Activated CD4-positive, alpha-beta T cell treated with anti-CD3 and anti-CD28 coated beads, Interleukin-2, amount 50 U/mL, for 16 hours (primary cell): ENCODE results near the gene CDCA5.
"Not testable (repeated sequence)": the region's sequence is repeated elsewhere in the genome, so short reads cannot be mapped to it uniquely, and the experiment has no call there.

Experiments used
- DNase-seq: peaks from one replicate; pipeline ENCODE4 v3.0.0-alpha.2; 2020

The CDCA5 gene

DNA sequence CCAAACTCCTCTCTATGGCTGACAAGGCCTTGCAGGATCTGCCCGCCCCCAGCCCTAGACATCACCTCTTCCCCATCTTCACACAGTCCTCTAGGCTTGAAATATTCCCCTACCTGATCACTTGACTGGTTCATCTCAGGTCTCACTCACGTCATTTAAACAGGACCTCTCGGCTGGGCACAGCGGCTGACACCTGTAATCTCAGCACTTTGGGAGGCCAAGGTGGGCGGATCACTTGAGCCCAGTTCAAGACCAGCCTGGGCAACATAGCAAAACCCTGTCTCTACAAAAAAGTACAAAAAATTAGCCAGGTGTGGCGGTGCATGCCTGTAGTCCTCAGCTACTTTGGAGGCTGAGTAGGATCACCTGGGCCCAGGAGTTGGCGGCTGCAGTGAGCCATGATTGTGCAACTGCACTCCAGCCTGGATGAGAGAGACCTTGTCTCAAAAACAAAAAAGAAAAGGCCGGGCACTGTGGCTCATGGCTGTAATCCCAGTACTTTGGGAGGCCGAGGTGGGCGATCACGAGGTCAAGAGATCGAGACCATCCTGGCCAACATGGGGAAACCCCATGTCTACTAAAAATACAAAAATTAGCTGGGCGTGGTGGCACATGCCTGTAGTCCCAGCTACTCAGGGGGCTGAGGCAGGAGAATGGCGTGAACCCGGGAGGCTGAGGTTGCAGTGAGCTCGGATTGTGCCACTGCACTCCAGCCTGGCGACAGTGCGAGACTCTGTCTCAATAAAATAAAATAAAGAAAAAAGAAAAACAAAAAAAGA, 35.2 kb upstream of the CDCA5 start:
- not testable (repeated sequence) for DNase-seq

DNA sequence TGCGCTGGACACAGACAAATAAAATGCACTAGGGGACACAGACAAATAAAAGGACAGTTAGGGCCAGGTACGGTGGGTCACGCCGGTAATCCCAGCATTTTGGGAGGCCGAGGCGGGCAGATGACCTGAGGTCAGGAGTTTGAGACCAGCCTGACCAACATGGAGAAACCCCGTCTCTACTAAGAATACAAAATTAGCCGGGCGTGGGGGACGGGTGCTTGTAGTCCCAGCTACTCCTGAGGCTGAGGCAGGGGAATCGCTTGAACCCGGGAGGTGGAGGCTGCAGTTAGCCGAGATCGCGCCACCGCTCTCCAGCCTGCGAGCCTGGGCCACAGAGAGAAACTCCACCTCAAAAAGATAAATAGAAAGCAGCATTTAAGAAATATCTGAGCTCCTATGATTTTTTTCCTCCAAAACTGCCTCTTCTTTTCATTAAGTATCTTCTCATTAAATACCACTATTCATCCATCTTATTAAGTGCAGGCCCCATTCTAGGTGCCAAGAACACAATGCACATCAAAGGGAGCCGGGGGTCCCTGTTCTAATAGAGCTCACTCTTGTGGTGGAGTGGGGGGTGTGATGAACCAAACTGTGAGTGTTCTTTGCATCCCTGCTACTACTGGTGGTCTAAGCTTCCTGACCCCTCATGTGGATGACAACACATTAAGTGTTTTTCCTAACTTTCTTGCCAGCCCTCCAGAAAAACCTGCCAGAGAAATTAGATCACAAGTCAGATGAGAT, 34.4 kb upstream of the CDCA5 start:
- DNase-seq: no peak

DNA sequence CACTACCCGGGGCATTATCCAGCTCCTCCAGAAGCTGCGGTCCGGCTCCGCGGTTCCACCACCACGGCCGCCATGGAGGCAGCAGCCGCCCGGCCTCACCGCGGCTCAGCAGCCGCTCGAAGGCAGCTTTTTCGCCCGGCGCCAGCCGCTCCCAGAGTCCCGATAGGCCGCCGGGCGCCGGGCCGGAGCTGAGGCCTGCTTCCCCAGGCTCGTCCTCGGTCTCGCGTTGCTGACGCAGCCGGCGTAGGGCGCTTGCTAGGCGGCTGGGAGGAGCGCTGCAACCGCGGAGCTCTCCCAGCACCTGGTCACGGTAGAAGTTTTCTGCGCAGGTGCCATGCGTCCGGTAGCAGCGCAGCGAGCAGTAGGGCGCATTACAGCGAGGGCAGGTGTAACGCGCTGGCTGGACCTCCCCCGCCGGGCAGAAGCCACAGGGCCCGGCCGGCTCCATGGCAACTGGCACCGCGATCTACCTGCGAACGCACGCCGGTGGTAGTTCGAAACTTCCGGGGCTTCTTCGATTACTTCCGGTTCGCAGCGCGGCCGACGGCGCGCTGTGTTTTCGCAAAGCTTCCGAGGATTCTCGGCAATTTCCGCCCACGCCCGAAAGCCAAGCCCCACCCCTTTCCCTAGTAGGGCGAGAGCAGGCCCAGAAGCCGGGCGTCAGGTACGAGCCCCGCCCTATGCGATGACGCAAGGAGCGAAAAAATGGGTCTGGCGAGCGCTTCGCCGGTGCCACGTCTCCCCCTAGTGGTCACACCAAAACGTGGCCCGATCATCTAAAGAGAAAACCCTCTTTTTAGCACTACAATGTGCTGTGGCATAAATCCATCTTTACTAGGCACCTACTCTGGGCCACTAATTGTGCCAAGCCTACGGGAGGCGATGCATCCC, 33.6 kb upstream of the CDCA5 start, which contains the start of gene ZNHIT2:
TSS of gene ZNHIT2 (minus strand) at position 496 of the 891 bp plus-strand sequence. CDS start at position 448, 48 bp downstream.
- peak; percentile 100 for DNase-seq

DNA sequence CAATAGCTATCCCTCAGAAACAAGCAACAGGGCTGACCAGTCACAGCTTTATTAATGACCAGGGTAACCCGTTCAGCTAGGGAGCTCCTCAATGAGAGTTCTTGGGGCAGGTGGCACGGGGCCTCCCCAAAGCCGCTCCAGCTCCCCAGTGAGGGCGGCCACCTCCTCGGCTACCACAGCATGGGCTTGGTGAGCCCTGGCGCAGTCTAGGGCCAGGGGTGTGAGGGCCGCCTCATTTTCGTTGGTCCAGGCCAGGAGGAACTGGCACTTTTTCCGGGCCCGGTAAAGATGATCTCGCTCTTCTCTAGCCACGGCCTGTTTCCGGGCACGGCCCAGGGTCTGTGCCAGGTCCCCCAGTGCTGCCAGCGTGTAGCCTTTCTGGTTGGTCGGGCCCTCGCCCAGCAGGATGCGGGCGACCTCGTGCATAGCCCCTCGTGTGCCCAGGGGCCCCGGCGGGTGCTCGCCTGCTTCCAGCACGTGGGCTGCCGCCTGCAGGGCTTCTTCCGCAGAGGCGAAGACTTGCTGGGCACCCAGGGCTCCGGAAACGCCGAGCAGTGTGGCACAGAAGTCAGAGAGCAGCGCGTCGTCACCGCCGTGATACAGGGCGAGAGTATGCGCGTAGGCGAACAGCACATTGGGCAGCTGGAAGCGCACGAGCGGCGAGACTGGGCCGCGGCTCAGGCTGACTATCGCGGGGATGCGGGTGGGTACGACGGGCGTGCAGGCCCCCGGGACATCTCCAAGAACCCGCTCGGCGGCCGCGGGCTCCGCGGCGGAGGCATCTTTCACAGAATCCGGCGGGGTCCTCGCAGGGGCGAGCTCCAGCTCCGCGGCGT, 32.7 kb upstream of the CDCA5 start:
- DNase-seq: peak; percentile 75

DNA sequence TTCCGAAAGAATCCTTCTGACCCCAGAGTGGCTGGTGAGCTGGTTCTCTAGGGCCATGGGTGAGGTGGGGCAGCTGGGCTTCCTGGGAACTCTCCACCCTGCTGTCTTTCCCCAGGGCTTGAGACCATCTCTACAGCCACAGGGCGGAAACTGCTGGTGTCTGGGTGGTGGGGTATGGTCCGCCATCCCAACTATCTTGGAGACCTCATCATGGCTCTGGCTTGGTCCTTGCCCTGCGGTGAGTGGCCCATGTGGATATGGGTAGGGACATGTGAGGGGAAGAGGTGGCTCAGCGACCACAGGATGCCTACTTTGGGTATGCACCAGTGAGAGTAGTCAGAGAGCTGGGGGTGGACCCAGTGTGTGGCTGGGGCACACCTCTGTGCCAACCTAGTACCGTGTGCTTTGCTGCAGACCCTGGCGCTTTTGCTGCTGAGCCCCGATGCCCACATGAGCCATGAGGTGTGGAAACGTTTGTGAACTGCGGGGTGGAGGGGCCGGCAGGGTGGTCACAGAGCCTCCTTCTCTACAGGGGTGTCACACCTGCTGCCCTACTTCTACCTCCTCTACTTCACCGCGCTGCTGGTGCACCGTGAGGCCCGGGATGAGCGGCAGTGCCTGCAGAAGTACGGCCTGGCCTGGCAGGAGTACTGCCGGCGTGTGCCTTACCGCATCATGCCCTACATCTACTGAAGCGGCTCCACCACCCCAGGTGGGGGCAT, 31.7 kb upstream of the CDCA5 start:
- DNase-seq: no peak

DNA sequence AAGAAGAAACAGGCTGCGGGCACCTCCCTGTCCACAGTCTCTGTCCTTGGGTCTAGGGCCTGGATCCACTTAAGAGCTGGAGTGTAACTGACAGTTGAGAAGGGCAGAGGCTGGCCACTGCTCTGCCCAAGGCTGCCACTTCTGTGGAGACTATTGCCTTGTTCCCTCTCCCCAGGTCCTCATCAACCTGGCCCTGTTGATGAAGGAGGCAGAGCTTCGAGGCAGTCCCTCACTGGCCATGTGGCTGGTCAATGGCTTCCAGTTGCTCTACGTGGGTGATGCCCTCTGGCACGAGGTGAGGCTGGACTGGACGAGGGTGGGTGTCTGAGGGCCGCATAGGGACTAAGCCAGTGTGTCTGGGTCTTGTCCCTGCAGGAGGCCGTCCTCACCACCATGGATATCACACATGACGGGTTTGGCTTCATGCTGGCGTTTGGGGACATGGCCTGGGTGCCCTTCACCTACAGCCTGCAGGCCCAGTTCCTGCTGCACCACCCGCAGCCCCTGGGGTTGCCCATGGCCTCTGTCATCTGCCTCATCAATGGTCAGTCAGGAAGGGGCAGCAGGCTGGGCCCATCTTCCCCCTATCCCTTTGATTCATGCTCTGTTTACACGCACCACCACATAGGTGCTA, 30.8 kb upstream of the CDCA5 start:
- DNase-seq: no peak

DNA sequence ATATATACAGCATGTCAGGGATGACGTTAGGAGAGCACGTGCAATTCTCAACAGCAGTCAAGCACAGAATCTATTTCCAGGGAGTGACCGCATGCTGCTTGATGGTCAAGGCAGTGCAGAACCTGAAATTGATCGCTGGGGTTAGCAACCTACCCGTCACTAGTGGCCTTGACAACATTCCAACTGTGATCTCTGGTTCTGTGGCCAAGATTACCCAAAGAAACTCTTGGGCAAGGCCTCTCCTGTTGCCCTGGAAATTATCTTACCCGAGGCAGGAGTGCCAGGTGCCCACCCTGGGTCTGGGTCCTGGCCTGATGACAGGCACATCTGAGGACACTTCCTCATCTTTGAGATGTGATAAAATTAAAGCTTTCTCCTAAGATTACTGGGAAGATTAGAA, 30.0 kb upstream of the CDCA5 start:
- DNase-seq: no peak

DNA sequence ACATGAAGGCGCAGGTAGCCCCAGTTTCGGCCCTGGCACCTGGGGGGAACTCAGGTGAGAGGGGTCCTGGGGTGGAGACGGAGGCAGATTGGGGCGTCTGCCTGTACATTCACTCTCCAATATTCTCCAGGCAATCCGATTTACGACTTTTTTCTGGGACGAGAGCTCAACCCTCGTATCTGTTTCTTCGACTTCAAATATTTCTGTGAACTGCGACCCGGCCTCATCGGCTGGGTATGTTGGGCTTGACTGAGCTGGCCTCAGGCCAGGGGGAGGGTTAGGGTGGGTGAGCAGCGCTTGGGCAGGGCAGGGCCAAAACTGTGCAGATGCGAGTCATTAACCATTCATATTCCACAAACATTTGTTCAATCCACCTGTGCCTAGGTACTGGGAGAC, 29.5 kb upstream of the CDCA5 start:
- no peak for DNase-seq

DNA sequence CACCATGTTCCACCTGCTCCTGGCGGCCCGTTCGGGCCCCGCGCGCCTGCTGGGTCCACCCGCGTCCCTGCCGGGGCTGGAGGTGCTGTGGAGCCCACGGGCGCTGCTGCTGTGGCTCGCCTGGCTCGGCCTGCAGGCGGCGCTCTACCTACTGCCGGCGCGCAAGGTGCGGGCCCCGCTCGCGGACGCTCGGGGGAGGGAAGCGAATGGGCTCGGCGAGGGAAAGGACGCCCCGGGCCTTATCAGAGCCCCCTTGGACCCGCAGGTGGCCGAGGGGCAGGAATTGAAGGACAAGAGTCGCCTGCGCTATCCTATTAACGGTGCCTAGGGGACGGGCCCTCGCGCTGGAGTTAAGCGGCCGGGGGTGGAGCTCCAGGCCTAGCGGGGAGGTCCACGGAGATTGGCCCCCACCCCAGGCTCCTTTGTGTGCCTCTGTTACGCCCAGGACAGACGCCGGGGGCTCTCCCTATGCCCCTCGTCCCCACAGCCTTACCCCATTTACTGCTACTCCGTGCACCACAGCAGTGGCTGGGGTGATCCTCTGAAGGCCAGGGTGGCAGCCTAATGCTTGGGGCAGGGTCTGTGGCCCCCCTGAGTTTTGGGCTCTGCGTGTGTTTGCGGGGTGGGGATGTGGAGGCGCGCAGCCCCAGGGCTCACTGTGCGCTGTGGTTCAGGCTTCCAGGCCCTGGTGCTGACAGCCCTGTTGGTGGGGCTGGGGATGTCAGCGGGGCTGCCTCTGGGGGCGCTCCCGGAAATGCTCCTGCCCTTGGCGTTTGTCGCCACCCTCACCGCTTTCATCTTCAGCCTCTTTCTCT, 28.9 kb upstream of the CDCA5 start:
- peak; percentile 80 for DNase-seq

DNA sequence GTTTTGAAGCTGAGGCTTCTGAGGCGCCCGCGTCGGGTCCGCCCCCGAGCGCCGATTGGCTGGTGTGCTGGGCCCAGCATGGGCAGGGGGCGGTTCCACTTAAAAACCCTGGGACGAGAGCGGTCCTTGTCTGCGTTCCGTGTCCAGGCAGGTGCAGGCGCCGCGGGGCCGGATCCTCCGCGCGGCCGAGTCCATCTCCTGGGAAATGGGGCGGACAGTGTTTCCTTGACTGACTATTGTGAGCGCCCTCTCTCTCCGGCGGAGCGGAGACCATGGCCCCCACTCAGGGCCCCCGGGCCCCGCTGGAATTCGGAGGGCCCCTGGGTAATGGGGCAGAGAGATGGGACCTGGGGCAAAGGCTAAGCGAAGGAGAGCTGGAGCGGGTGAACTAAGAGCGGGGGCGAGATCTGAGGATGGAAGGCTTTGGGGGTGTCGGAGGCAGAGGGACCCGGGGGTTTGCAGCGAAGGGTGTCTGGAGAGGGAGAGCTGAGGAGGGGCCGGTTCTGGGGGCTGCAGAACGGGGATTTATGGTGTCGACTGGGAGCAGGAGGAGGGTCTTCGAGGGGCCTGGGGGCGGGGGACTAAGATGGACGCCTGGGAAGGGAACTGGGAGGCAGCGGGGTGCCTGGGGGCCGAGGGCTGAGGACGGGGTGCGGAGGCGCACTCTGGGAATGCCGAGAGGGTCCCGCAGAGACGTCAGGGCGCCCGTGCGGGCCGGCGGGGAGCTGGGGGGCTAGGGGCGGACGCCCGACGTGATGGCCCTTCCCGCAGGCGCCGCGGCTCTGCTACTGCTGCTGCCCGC, 28.1 kb upstream of the CDCA5 start, which contains the start of gene TM7SF2:
TSS of gene TM7SF2 (plus strand) at position 129 of the 802 bp plus-strand sequence. CDS start at position 273, 144 bp downstream.
- DNase-seq: peak; percentile 96

DNA sequence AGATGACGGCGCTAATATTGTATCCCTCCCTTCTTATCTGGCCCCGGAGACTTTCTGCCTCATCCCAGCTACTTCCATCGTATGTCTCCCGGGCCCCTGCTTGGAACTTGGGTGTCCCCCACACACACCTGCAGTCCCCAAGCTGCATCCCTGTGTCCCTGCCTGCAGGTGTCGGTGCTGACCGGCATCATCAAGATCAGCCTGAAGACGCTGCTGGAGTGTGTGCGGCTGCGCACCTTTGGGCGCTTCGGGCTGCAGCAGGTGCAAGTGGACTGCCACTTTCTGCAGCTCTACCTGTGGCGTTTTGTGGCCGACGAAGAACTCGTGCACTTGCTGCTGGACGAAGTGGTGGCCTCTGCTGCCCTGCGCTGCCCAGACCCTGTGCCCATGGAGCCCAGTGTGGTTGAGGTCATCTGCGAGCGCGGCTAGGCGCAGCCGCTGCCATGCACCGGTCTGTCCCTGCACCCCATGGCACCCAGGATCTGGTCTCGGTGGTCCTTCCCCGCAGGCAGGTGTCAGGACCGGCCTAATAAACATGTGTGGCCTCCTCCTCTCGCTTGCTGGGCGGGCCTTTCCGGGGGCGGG, 27.4 kb upstream of the CDCA5 start:
- no peak for DNase-seq

DNA sequence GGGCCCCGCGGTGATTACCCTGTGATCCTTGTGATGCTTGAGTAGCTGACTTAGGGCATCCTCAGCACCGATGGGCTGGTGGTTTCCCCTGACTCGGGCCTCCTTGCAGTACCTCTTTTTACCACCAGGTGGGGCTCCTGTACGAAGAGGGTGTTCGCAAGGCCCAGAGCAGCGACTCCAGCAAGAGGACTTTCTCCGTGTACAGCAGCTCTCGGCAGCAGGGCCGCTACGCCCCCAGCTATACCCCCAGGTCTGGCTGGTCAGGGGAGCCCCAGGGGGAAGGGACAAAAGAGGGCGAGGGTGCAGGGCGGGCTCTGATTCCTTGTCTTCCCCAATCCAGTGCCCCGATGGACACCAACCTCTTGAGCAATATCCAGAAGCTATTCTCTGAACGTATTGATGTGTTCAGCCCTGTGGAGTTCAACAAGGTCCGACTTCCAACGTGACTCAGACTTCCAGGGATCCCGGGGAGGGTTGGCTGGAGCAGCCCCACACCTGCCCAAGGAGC, 26.6 kb upstream of the CDCA5 start:
- peak; percentile 94 for DNase-seq

DNA sequence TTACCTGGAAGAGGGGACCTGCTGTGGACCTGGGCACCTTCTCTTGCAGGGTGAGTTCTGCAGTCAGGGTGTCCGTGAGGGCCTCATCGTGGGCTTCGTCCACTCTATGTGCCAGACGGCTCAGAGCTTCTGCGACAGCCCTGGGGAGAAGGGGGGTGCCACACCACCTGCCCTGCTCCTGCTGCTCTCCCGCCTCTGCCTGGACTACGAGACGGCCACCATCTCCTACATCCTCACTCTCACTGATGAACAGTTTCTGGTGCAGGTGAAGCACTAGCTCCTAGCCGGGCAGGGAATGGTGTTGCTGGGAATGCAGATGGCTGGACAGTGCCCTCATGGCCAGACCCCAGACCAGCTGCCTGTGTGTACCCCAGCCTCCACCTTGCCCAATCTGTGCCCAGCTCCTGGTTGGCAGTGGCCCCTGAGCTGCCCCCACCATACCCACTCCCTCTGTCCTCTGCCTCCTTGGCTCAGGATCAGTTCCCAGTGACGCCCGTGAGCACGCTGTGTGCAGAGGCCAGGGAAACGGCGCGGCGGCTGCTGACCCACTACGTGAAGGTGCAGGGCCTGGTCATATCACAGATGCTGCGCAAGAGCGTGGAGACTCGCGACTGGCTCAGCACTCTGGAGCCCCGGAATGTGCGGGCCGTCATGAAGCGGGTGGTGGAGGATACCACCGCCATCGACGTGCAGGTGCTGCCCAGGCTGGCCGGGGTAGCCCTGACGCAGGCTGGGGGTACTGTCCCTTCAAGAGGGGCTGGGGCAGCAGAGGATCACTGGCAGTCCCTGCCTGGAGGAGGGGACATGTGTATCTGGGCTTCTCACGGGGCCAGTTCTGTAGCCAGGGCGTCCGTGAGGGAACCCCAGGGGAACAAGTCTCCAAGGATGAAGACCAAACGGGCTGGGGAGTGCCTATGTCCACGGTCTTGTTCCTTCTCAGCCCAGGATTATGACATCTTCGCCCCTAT, 25.7 kb upstream of the CDCA5 start:
- no peak for DNase-seq

DNA sequence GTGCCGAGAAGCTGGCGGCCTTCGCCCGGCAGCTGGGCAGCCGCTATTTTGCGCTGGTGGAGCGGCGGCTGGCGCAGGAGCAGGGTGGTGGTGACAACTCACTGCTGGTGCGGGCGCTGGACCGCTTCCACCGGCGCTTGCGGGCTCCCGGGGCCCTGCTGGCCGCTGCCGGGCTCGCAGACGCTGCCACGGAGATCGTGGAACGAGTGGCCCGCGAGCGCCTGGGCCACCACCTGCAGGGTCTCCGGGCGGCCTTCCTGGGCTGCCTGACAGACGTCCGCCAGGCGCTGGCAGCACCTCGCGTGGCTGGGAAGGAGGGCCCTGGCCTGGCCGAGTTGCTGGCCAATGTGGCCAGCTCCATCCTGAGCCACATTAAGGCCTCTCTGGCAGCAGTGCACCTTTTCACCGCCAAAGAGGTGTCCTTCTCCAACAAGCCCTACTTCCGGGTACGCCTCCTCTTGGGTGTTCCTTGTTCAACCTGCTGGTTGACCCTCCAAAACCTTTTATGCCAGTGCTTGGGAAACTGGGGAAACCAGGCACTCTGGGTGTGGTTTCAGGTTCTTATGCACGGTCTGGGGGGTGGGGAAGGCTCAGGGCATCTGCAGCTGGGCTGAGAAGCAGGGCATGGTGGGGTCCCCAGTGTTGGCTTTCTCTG, 24.8 kb upstream of the CDCA5 start:
- no peak for DNase-seq

DNA sequence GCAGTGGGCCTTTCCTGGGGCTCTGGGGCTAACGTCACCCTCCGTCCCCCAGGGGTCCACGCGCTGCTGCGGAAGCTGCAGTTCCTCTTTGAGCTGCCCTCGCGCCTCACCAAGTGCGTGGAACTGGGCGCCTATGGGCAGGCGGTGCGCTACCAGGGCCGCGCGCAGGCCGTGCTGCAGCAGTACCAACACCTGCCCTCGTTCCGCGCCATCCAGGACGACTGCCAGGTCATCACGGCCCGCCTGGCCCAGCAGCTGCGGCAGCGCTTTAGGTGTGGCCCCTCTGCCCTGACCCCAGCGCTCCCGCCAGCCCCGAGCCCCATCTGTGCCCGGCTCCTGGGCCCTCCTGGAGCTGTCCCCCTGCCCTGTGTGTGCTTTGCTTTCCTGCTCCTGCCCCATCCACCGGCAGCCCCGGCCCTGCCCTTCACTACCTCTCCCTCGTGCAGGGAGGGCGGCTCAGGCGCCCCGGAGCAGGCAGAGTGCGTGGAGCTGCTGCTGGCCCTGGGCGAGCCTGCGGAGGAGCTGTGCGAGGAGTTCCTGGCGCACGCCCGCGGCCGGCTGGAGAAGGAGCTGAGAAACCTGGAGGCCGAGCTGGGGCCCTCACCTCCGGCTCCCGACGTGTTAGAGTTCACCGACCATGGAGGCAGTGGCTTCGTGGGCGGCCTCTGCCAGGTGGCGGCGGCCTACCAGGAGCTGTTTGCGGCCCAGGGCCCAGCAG, 24.1 kb upstream of the CDCA5 start:
- DNase-seq: no peak

DNA sequence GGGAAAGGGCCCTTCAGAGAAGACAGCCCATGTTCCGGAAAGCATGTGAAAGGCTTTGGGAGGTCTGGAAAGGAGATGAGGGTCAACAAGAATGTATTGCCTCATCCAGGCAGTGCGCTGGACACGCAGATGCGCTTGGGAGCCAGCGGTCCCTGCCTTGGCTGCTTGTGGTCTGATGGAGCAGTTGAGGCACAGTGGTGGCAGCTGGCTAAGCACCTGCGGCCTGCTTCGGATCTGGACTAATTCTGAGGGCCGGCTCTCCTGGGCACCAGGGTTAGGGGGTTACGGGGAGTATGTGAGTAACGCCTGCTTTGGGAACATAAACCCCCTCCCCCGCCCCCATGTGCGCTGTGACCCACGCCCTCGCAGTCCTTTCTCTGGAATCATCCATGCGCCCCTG, 23.2 kb upstream of the CDCA5 start:
- DNase-seq: no peak
